SK-N-SH (cell line): ENCODE data around the gene ABCE1. TPM values are rescaled to one million over a fixed set of nuclear protein-coding genes. Genes with fewer than 3 reads are reported as not detected.

Experiments
- CTCF ChIA-PET: fragments of 300-600, 350-600 bp; formaldehyde crosslinking; extraction: SDS; loops from one replicate; lab custom pipeline; 2021; lab: Yijun Ruan, JAX
- POLR2A ChIA-PET: fragments of 350-600 bp; sonication (Branson Sonifier 250); formaldehyde crosslinking; extraction: SDS; loops from one replicate; lab custom pipeline; 2020; ENCODE audit warnings: antibody characterized with exemption, inconsistent platforms; lab: Yijun Ruan, JAX
- DNase-seq: peaks from one replicate; pipeline ENCODE4 v3.0.0; 2012
- H2AFZ ChIP-seq: fragments of 200-600 bp; sonication (generic); 2 replicates; pipeline ENCODE4 v1.8.1; 2016; ENCODE audit warnings: antibody characterized with exemption, mild to moderate bottlenecking, low read depth
- H3F3A ChIP-seq: fragments of 200-600 bp; sonication (generic); replicated peaks from 2 replicates; pipeline ENCODE3; 2016; ENCODE audit warnings: antibody characterized with exemption, mild to moderate bottlenecking; ENCODE audit not compliant: insufficient read depth
- H3K27ac ChIP-seq, 2 experiments: fragments of 200-500 bp in 1 of 2; fragments of 200-600 bp in 1 of 2; sonication (Bioruptor generic) in 1 of 2; sonication (generic), shearing (Covaris generic) in 1 of 2; 2 replicates each; pipeline versions ENCODE4 v1.5.1 to v1.6.1; 2014 to 2016; ENCODE audit warnings: low read depth in 2 of 2, inconsistent platforms in 1 of 2, low read length in 1 of 2, mild to moderate bottlenecking in 1 of 2, mixed read lengths in 1 of 2
- H3K27me3 ChIP-seq: fragments of 200-600 bp; sonication (generic), shearing (Covaris generic); 2 replicates; pipeline ENCODE4 v1.6.1; 2016; ENCODE audit warnings: mixed run types; ENCODE audit not compliant: insufficient read depth
- H3K36me3 ChIP-seq, 2 experiments: fragments of 200-500 bp in 1 of 2; fragments of 200-600 bp in 1 of 2; sonication (Bioruptor generic) in 1 of 2; sonication (generic) in 1 of 2; replicated peaks in 1 of 2; 2 replicates each; pipeline versions ENCODE3 to v1.5.1; 2014 to 2016; ENCODE audit warnings: low read length in 1 of 2, mild to moderate bottlenecking in 1 of 2; ENCODE audit not compliant: insufficient read depth in 2 of 2, control insufficient read depth in 1 of 2
- H3K4me1 ChIP-seq, 2 experiments: fragments of 200-500 bp in 1 of 2; fragments of 200-600 bp in 1 of 2; sonication (Bioruptor generic) in 1 of 2; sonication (generic), shearing (Covaris generic) in 1 of 2; 2 replicates each; pipeline versions ENCODE4 v1.5.1 to v1.6.1; 2014 to 2016; ENCODE audit warnings: low read depth in 1 of 2, low read length in 1 of 2, mixed run types in 1 of 2; ENCODE audit not compliant: insufficient read depth in 2 of 2, control insufficient read depth in 1 of 2
- H3K4me2 ChIP-seq: fragments of 200-600 bp; sonication (generic), shearing (Covaris generic); 2 replicates; pipeline ENCODE4 v1.6.1; 2017; ENCODE audit warnings: mixed run types
- H3K4me3 ChIP-seq, 2 experiments: fragments of 200-500 bp in 1 of 2; fragments of 200-600 bp in 1 of 2; sonication (Bioruptor generic) in 1 of 2; sonication (generic), shearing (Covaris generic) in 1 of 2; 2 replicates each; pipeline versions ENCODE4 v1.5.1 to v1.8.1; 2014 to 2016; ENCODE audit warnings: low read depth in 2 of 2, inconsistent platforms in 1 of 2, low read length in 1 of 2, mild to moderate bottlenecking in 1 of 2, mixed read lengths in 1 of 2, moderate library complexity in 1 of 2
- H3K79me2 ChIP-seq: fragments of 200-600 bp; sonication (generic); 2 replicates; pipeline ENCODE4 v1.8.1; 2017; ENCODE audit warnings: mild to moderate bottlenecking; ENCODE audit not compliant: insufficient read depth
- H3K9ac ChIP-seq: fragments of 200-600 bp; sonication (generic); 2 replicates; pipeline ENCODE4 v1.6.1; 2017; ENCODE audit warnings: mixed run types
- H3K9me2 ChIP-seq: fragments of 200-600 bp; sonication (generic); 2 replicates; pipeline ENCODE4 v1.6.1; 2017; ENCODE audit warnings: mixed run types
- H3K9me3 ChIP-seq: fragments of 200-600 bp; sonication (generic); 2 replicates; pipeline ENCODE4 v1.6.1; 2017; ENCODE audit warnings: mixed run types, mild to moderate bottlenecking, moderate library complexity
- H4K20me1 ChIP-seq: fragments of 200-600 bp; sonication (generic); 2 replicates; pipeline ENCODE4 v1.6.1; 2017; ENCODE audit warnings: mild to moderate bottlenecking, mixed run types; ENCODE audit not compliant: insufficient read depth
- CHD2 ChIP-seq: fragments of 150-350 bp; IDR thresholded peaks from 2 replicates; pipeline ENCODE4 v1.6.1; 2018; ENCODE audit warnings: low read length; ENCODE audit not compliant: partially characterized antibody
- CTCF ChIP-seq: fragments of 200-600 bp; sonication (generic); IDR thresholded peaks from 2 replicates; pipeline ENCODE4 v1.6.1; 2017; ENCODE audit warnings: antibody characterized with exemption, mild to moderate bottlenecking, moderate library complexity
- EP300 ChIP-seq, 2 experiments: IDR thresholded peaks; 2 replicates each; pipeline versions ENCODE4 v1.4.0 to v1.6.1; 2012; ENCODE audit warnings: borderline replicate concordance in 1 of 2, low read depth in 1 of 2, low read length in 1 of 2
- EZH2phosphoT487 ChIP-seq: fragments of 200-600 bp; sonication (generic); IDR thresholded peaks from 2 replicates; pipeline ENCODE4 v1.6.1; 2017; ENCODE audit warnings: low read depth, mixed run types, mild to moderate bottlenecking, antibody characterized with exemption, moderate library complexity, borderline replicate concordance
- FOXJ3 ChIP-seq: sonication (generic); formaldehyde crosslinking; IDR thresholded peaks from 2 replicates; pipeline ENCODE4 v1.5.1; 2020; ENCODE audit warnings: mild to moderate bottlenecking, missing genetic modification reagents
- FOXM1 ChIP-seq: IDR thresholded peaks from 2 replicates; pipeline ENCODE4 v1.4.0; 2012; ENCODE audit warnings: low read depth, mild to moderate bottlenecking
- MEF2A ChIP-seq: IDR thresholded peaks from 2 replicates; pipeline ENCODE4 v1.4.0; 2012; ENCODE audit warnings: low read depth, borderline replicate concordance
- NFIC ChIP-seq: IDR thresholded peaks from 2 replicates; pipeline ENCODE4 v1.4.0; 2012; ENCODE audit warnings: borderline replicate concordance
- RAD21 ChIP-seq: IDR thresholded peaks from 2 replicates; pipeline ENCODE4 v1.6.1; 2012; ENCODE audit warnings: mild to moderate bottlenecking, low read length
- RFX5 ChIP-seq: IDR thresholded peaks from 2 replicates; pipeline ENCODE4 v1.6.1; 2012; ENCODE audit warnings: mild to moderate bottlenecking, improper control_type of control experiment, low read length
- SIN3A ChIP-seq: IDR thresholded peaks from 2 replicates; pipeline ENCODE4 v1.6.1; 2012; ENCODE audit warnings: low read depth, mild to moderate bottlenecking, low read length, moderate library complexity, borderline replicate concordance
- SMC3 ChIP-seq: IDR thresholded peaks from 2 replicates; pipeline ENCODE4 v1.6.1; 2012; ENCODE audit warnings: low read depth, low read length, improper control_type of control experiment
- TEAD4 ChIP-seq: IDR thresholded peaks from 2 replicates; pipeline ENCODE4 v1.4.0; 2012; ENCODE audit warnings: mild to moderate bottlenecking, borderline replicate concordance; ENCODE audit not compliant: insufficient read depth
- WGBS: methylation state at CpG from one replicate; pipeline ENCODE4 v1.1.6; 2017; ENCODE audit warnings: low lambda C conversion rate; 5-methylcytosine and 5-hydroxymethylcytosine counted together
- polyA plus RNA-seq, 3 experiments: library from polyadenylated mRNA; depleted of rRNA; stranded (reverse); fragments of >200 nt; gene quantifications; 2 replicates each; pipeline ENCODE4 v1.2.3, GENCODE V29; 2012
- TF ChIP-seq, protein P1 (sequence below): fragments of 150-350 bp; IDR thresholded peaks from 2 replicates; pipeline ENCODE4 v1.6.1; 2016; ENCODE audit warnings: mild to moderate bottlenecking, low read depth, low read length
- TF ChIP-seq, protein P2 (sequence below): IDR thresholded peaks from 2 replicates; pipeline ENCODE4 v1.4.0; 2012; ENCODE audit warnings: low read depth

ABCE1 gene
- polyA plus RNA-seq, 1 of the 3 experiments (the other 2 are of a cell fraction), result 48.3 TPM

GRCh38 chr4:145058256-145058655, 39.9 kb upstream of the ABCE1 start:
- ChIA-PET POLR2A (interaction anchor here (0.6 kb wide), 1 partner anchor 388 kb away, joined by 5 read pairs; no protein-coding TSS in a partner anchor), CTCF (interaction anchor here (0.7 to 0.9 kb wide), 2 partner anchors 13 to 102 kb away, joined by 3 read pairs; no protein-coding TSS in a partner anchor)
- Histone ChIP-seq H2AFZ (no peak overlapping the region), H3F3A (no peaks in the 10 kb centered on the region), H3K27me3 (no peaks in the 10 kb centered on the region), H3K9me2 (no peaks in the 10 kb centered on the region), H3K27ac (no peak overlapping the region), H3K9me3 (no peaks in the 10 kb centered on the region), H3K4me1 (peaks cover 0 to 14% of the 10 kb centered on the region in 2 experiments; a peak in 2 of 4 replicates), H3K4me2 (no peak overlapping the region), H3K9ac (no peak overlapping the region), H3K4me3 (no peak overlapping the region), H4K20me1 (no peaks in the 10 kb centered on the region), H3K79me2 (0 out of 2 replicates have a peak, but pooled peaks cover 4% of the 10 kb centered on the region)
- no peak for DNase-seq
- no peak for TF ChIP-seq CHD2
- TF ChIP-seq, protein P1, sequence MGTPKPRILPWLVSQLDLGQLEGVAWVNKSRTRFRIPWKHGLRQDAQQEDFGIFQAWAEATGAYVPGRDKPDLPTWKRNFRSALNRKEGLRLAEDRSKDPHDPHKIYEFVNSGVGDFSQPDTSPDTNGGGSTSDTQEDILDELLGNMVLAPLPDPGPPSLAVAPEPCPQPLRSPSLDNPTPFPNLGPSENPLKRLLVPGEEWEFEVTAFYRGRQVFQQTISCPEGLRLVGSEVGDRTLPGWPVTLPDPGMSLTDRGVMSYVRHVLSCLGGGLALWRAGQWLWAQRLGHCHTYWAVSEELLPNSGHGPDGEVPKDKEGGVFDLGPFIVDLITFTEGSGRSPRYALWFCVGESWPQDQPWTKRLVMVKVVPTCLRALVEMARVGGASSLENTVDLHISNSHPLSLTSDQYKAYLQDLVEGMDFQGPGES, result no peak
- TF ChIP-seq EP300 (IDR thresholded peaks at IDR 0.05; ENCODE audit: borderline replicate concordance in 1 of 2, low read depth in 1 of 2, low read length in 1 of 2), result no peak
- TF ChIP-seq, protein P2, sequence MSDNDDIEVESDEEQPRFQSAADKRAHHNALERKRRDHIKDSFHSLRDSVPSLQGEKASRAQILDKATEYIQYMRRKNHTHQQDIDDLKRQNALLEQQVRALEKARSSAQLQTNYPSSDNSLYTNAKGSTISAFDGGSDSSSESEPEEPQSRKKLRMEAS, result no peak
- TF ChIP-seq FOXJ3 (CRISPR knock-in tag), result no peak
- TF ChIP-seq RFX5, result no peak
- TF ChIP-seq EZH2phosphoT487, result no peak
- TF ChIP-seq SIN3A, result no peak
- TF ChIP-seq NFIC, result no peak
- no peak for TF ChIP-seq TEAD4
- TF ChIP-seq, all 33 proteins: peak for 0
- H3K36me3 ChIP-seq, result peaks cover 0 to 18% of the 10 kb centered on the region in 2 experiments

DNA sequence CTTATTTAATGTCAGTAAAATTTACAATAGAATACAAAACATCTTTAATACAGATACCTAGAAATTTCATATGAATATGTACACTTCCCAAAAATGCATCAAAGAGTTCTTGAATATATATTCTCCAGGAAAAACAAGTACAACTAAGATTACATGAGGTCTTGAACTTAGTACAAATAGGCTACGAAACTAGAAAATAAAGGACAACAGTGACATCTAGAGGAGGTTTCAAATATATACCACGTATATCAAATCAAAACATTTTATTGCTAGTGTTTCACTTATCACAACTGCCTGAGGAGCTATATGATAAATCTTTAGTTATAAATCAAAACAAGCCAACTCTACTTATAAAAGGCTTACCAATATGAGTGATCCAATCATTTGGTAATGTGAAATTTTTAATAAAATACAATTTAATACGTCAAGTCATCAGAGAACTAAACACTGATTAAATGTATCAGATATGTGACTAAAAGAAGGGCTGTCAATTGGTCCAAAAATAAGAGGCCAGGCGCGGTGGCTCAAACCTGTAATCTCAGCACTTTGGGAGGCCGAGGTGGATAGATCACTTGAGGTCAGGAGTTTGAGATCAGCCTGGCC, 36.7 kb upstream of the ABCE1 start:
- Histone ChIP-seq H2AFZ (0 out of 2 replicates have a peak overlapping the region, but pooled peaks have one; percentile 23), H3K79me2 (peaks cover 4% of the 10 kb centered on the region; the same call in 1 of the 2 replicates), H3F3A (peaks cover 2% of the 10 kb centered on the region), H3K9ac (no peak overlapping the region), H3K27ac (no peak overlapping the region), H3K27me3 (no peaks in the 10 kb centered on the region), H3K9me3 (no peaks in the 10 kb centered on the region), H3K36me3 (peaks cover 11 to 18% of the 10 kb centered on the region in 2 experiments), H3K4me1 (peaks cover 0 to 21% of the 10 kb centered on the region in 2 experiments; a peak in 2 of 4 replicates), H3K4me3 (no peak overlapping the region), H4K20me1 (no peaks in the 10 kb centered on the region), H3K4me2 (no peak overlapping the region), H3K9me2 (no peaks in the 10 kb centered on the region)
- peak; percentile 24 for DNase-seq
- 48% methylated on average over 6 of the region's 6 CpGs for WGBS
- TF ChIP-seq MEF2A (no peak), FOXM1 (no peak), RAD21 (peak; percentile 64), SMC3 (peak; percentile 28; the same call in 1 of the 2 replicates), CTCF (peak; percentile 68)
- TF ChIP-seq, protein P2, result no peak
- CTCF ChIA-PET, result interaction anchor here (0.6 to 2.2 kb wide), 19 partner anchors 8 to 887 kb away, joined by 3 to 11 read pairs (median 4); partner anchors contain the start of genes ABCE1 and ANAPC10
- POLR2A ChIA-PET, result no interaction called here
